Endothelial cell (in vitro differentiated cells): Measurements from ENCODE around the gene PLD4. TPM values are rescaled to one million over a fixed set of nuclear protein-coding genes. Genes with fewer than 3 reads are reported as not detected.

Source experiments
- DNase-seq: peaks from one replicate; pipeline ENCODE4 v3.0.0; 2021; ENCODE audit warnings: low spot score
- H3K27ac Mint-ChIP-seq: one replicate; pipeline ENCODE4 v1.8.0; 2021; ENCODE audit warnings: mixed read lengths, inconsistent platforms; ENCODE audit not compliant: unreplicated experiment
- H3K27me3 Mint-ChIP-seq: one replicate; pipeline ENCODE4 v1.8.0; 2021; ENCODE audit warnings: mild to moderate bottlenecking, moderate library complexity, mixed read lengths, inconsistent platforms; ENCODE audit not compliant: unreplicated experiment
- H3K36me3 Mint-ChIP-seq: one replicate; pipeline ENCODE4 v1.8.0; 2021; ENCODE audit warnings: mild to moderate bottlenecking, low read depth, mixed read lengths, inconsistent platforms; ENCODE audit not compliant: unreplicated experiment
- H3K4me1 Mint-ChIP-seq: one replicate; pipeline ENCODE4 v1.8.0; 2021; ENCODE audit warnings: mild to moderate bottlenecking, mixed read lengths, inconsistent platforms; ENCODE audit not compliant: unreplicated experiment
- H3K4me3 Mint-ChIP-seq: one replicate; pipeline ENCODE4 v1.8.0; 2021; ENCODE audit warnings: mild to moderate bottlenecking, mixed read lengths, inconsistent platforms; ENCODE audit not compliant: unreplicated experiment
- H3K9me3 Mint-ChIP-seq: one replicate; pipeline ENCODE4 v1.8.0; 2021; ENCODE audit warnings: mixed read lengths, inconsistent platforms; ENCODE audit not compliant: unreplicated experiment
- CTCF ChIP-seq: fragments of 200-600 bp; sonication (generic); IDR thresholded peaks from one replicate; pipeline ENCODE4 v1.5.0; 2021; ENCODE audit warnings: antibody characterized with exemption; ENCODE audit not compliant: unreplicated experiment
- total RNA-seq: library from RNA; stranded (reverse); fragmentation: NEBNext Ultra II Directional; extraction: Animal tissue kit (Norgen Biotek cat#: 25700); gene quantifications from one replicate; pipeline ENCODE4 v1.2.1, GENCODE V29; 2021; ENCODE audit not compliant: unreplicated experiment

The PLD4 gene
- total RNA-seq, 1 donor from 2014 or later: 1.3 TPM

- no peak overlapping the region for H3K4me3 Mint-ChIP-seq
Observed at GRCh38 chr14:104966261-104966865, 41.7 kb downstream of the PLD4 start.

GRCh38 chr14:104966981-104967385, 42.3 kb downstream of the PLD4 start:
- Mint-ChIP-seq H3K9me3 (no peaks in the 10 kb centered on the region), H3K27me3 (peaks cover 11% of the 10 kb centered on the region), H3K4me3 (no peak overlapping the region), H3K36me3 (no peaks in the 10 kb centered on the region), H3K4me1 (peaks cover 12% of the 10 kb centered on the region), H3K27ac (no peak overlapping the region)
- DNase-seq: no peak
- no peak for TF ChIP-seq CTCF

More at GRCh38 chr14:104966261-104966865, 41.7 kb downstream of the PLD4 start:
- peaks cover 8% of the 10 kb centered on the region for H3K27me3 Mint-ChIP-seq
- H3K9me3 Mint-ChIP-seq: no peaks in the 10 kb centered on the region
- H3K4me1 Mint-ChIP-seq: peaks cover 12% of the 10 kb centered on the region
- no peak for TF ChIP-seq CTCF
- DNase-seq: no peak
- H3K27ac Mint-ChIP-seq: no peak overlapping the region
- no peaks in the 10 kb centered on the region for H3K36me3 Mint-ChIP-seq

GRCh38 chr14:104967386-104968152, 42.9 kb downstream of the PLD4 start:
- H3K4me3 Mint-ChIP-seq: no peak overlapping the region
- TF ChIP-seq CTCF: no peak
- no peaks in the 10 kb centered on the region for H3K36me3 Mint-ChIP-seq
- no peaks in the 10 kb centered on the region for H3K9me3 Mint-ChIP-seq
- peaks cover 11% of the 10 kb centered on the region for H3K27me3 Mint-ChIP-seq
- peaks cover 12% of the 10 kb centered on the region for H3K4me1 Mint-ChIP-seq
- no peak overlapping the region for H3K27ac Mint-ChIP-seq
- peak; percentile 75 for DNase-seq

- peak; percentile 58 for DNase-seq
- Mint-ChIP-seq H3K27ac (no peak overlapping the region), H3K4me1 (peaks cover 12% of the 10 kb centered on the region), H3K27me3 (peaks cover 11% of the 10 kb centered on the region), H3K9me3 (no peaks in the 10 kb centered on the region), H3K36me3 (no peaks in the 10 kb centered on the region), H3K4me3 (no peak overlapping the region)
- TF ChIP-seq CTCF: no peak
Observed at GRCh38 chr14:104968153-104968527, 43.5 kb downstream of the PLD4 start.
